GM21367 (cell line): ENCODE results near the gene CNTN4.

Experiments used
- ATAC-seq: cut with Tn5 transposase; IDR thresholded peaks from one replicate; pipeline ENCODE4 v1.9.1; 2021; ENCODE audit not compliant: unreplicated experiment

CNTN4 gene

DNA sequence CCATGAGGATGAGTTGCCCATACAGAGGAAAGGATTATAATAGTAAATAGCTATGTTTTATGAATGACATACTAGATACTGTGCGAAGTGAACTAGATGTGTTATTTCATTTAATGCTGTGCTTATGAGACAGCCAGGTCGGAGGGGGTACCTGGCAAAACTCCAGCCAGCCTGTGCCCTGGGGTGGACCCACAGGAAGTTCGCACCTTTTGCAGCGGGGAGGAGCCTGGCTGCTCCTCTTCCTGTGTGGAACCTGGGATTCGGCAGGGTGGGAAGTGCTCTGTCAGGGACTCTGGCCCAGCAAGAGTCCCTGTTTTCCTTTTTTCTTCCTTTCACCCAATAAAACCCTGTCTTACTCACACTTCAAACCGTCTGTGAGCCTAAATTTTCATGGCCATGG is 559.3 kb downstream of the CNTN4 start:
- no peak for ATAC-seq

DNA sequence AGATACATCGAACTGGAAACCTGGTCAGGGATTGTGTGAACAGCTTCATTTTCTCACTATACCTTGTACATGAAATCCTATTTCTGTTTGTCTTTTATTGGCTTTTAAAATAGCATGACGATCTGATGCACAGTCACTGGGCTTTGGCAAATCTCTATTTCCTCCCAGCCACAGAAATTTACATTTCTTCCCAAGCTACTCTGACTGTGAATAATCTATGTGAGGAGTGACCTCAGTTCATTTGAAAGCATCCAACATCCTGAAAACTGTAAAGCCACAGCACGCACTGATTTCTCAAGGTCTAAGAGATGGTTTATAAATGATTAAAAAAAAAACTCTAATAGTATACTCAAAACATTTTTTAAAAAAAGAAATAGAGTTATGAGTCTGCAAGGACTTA is 561.2 kb downstream of the CNTN4 start:
- no peak for ATAC-seq

DNA sequence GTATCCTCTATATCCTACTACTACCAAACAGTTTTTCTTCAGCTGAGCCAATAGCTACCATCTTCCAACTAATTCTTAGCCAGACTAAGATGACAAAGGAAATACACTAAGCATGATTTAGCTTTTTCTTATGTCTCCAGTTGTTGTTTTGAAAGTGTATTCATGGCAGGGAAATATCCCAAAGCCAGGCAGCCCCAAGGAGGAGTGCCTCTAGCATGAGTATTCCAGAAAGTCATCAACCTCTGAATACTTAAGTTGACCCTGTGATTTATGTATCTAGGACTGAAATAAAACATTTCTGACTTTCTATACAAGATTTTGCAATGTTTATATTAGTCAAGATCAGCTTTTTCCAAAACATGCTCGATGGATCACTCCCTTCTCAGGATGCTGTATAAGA is 562.4 kb downstream of the CNTN4 start:
- no peak for ATAC-seq

DNA sequence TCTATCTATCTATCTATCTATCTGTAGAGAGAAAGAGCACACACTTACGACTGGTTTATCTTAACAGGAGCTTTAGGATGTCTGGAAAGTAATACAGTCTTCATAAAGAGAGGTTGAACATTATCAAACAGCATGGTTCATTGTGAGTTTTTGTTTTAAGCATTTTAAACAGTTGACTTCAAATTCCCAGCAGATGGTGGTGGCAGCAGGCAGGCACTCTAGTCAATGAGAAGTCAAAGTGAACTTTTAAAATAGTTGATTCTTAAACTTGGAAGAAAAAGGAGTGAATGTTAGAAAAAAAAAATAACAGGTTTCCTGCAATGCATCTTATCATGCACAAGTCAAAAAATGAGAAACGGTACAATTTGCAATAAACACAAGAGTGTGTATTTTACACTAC is 578.8 kb downstream of the CNTN4 start:
- ATAC-seq: no peak

DNA sequence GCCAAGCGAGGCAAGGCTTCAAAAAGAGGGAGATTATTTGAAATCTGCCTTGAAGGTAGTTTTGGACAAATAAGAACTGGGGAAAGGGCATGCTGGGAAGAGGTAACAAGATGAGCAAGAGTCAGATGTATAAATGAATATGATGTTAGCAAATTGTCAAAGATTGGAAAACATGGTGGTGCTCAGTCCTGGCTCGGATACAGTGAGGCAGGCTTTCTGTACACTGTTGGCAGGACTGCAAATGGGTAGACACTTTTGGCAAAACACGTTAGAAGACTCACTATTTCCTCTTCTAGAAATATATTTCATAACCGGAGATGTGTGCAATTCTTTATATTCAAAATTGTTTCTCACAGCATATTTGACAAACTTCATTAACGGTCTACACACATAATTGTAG is 581.6 kb downstream of the CNTN4 start:
- no peak for ATAC-seq

DNA sequence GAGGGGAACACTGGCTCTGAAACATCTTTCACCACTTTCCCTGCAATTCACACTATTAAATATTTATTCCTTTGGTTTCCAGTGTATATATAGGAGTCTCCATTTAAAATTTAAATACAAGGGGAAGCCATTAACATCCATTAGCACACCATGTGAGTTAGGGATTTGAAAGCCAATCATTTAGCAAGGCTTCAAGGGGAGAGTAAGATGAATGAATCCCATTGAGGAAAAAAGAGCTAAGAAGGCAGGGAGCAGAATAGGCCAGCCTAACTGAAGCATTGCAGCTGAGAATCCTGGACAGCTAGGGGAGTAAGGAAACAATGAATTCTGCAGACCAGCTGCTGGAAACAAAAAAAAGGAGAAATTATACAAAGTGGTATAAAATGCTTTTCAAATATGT is 585.4 kb downstream of the CNTN4 start:
- ATAC-seq: no peak

DNA sequence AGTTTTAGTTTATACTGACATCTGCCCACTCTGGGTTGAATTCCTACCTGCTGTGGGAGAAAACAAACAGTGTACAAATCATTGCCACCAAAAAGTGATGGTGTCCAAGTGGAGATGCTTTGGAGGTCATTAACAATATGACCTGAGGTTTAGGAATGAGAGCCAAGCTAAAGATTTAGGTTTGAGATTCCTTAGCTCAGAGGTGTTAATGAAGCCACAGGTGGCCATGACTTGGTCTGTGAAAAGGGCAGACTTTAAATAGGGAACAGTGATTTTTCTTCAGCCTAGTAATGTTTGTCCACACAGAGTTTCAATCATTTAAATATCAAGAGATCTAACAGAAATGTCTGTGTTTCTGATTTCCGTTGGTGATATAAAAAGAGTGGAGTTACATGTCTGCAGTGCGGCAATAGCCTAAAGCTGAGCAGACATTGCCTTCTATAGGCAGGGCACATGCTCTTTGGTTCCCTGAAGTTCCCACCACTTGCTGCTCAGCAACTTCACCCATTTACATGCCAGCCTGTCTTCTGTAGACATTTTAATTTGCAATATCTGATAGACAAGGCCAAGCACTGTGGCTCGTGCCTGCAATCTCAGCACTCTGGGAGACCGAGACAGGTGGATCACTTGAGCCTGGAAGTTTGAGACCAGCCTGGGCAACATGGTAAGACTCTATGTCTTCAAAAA is 588.3 kb downstream of the CNTN4 start:
- ATAC-seq: no peak

DNA sequence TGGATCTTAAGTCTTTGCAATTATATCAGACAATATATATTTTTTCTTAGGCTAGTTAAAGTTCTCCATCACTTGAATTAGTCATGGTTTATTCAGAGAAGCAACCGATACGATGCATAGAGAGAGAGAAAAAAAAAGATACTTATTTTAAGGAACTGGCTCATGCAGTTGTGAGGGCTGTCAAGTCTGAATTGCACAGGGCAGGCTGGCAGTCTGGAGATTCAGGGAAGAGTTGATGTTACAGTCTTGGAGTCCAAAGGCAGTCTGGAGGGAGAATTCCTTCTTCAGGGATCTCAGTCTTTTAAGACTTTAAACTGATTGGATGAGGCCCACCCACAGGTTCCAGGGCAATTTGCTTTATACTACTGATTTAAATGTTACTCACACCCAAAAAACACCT is 598.9 kb downstream of the CNTN4 start:
- no peak for ATAC-seq

DNA sequence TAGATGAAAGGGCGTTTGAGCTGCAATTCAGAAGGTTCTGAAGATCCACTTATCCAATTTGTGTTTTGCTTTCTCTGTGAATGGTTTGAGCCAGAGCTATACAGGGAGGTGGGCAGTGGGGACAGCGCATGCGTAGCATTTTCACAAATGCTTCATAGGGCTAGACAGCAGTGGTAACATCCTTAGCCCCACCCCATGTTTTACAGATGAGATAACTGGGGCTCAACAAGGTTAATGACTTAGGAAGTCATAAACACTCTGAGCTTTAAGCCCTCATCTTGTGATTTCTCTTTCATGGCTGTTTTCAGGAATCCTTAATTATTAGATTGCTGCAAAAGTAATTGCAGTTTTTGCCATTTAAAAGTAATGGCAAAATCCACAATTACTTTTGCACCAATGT is 602.8 kb downstream of the CNTN4 start:
- ATAC-seq: no peak

DNA sequence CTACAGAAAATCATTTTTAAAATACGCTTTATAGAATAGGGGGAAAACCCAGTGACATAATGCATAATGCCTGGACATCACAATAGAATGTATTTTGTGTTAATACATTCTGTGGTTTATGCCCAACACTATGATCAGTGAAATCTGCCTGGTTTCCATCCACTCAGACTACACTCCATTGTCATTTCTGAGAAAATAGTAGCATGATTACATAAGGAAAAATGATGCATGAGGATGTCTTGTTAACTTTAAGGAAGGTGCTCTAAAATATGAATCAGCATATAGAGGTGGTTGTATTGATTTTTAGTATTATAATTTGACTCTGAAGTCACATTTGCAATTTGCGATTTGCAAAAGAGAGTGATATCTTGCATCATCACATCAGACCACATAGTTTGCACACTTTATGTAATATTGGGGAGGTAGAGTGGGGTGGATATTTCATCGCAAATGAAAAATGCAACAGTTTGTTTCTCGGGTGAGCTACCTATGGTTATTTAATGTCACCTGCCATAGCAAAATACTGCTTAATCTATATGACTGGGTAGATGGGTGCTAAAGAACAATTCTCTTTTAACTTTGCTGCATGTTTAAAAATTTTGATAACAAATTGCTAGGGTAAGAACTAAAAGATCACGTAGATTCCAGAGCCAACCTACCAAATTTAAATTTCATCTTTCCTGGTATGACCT is 607.6 kb downstream of the CNTN4 start:
- no peak for ATAC-seq

DNA sequence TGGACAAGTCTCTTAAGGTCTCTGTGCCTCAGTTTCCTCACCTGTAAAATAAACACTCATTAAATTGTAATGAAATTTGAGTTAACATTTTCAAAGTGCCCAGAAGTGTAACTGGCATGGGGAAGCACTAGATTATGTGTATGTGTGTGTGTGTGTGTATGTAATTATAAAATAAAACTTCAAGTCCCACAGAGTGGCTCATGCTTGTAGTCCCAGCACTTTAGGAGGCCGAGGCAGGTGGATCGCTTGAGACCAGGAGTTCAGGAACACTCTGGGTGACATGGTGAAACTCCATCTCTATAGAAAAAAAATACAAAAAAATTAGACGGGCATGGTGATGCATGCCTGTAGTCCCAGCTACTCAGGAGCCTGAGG is 608.2 kb downstream of the CNTN4 start:
- ATAC-seq: no peak

DNA sequence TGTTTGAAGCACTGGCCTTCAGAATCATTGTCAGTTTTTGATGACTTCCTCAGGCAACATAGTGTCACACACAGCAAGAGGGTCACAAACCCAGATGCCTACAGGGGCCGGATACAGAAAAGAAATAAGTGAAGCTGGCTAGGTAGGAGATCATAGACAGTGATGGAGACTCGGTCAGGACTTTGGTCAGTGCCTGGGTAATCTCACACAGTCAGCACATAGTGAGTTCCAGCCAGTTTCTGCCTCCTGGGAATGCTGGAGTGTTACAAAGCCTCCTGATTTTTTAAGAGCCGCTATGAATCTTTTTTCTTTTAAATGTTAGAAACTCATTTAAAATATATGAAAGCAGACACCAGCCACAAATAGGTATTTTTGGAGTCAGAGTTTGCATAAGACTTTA is 612.4 kb downstream of the CNTN4 start:
- ATAC-seq: no peak

DNA sequence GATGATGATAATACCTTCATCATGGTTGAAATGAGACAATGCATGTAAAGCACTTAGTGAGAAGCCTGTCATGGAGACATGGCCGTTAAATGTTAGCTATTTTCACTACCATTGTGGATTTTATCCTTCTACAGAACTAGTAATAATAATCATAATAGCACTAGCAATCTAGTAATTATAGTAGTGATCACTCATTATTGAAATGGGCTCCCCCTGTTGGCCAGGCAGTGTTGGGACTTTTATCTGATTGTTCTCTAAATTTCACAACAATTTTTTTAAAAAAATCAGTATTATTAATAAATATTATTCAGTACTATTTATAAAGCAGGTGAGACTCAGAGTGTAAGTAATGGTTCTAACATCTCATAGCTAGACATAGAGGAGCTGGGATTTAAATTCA is 615.3 kb downstream of the CNTN4 start:
- no peak for ATAC-seq

DNA sequence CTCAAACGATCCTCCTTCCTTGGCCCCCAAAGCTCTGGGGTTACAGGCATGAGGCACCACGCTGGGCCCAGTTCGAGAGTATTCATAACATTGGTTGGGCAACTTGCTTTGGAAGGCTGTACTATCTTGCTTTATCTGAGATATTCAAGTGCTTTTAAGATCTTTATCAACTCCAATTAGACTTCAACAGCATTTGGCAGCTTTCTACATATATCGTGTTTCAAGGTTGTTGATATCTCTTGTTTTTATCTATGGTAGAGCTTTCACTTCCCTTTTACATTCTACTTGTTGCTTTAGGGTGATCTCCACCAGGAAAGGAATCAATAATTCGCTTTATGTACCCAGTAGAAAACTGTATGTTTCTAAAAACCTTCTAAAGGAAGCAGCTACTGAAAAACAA is 616.2 kb downstream of the CNTN4 start:
- ATAC-seq: no peak

DNA sequence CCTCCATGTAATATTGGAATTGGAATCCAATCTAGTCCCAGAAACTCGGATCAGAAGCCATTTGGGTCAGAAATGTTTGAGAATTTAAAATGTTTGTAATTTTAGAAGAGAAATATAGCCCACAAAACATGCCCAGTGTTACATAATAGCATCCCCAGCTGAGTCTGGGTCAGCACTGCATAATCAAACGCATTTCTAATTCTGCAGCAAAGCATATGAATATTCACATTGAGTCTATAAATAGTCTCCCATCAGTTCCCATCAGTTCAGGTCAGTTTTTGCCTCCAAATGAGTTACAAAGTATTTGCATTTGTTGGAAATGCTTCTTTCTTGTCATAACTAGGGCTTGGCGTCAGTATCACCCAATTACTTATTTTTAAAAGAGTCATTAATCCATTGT is 628.4 kb downstream of the CNTN4 start:
- ATAC-seq: no peak

DNA sequence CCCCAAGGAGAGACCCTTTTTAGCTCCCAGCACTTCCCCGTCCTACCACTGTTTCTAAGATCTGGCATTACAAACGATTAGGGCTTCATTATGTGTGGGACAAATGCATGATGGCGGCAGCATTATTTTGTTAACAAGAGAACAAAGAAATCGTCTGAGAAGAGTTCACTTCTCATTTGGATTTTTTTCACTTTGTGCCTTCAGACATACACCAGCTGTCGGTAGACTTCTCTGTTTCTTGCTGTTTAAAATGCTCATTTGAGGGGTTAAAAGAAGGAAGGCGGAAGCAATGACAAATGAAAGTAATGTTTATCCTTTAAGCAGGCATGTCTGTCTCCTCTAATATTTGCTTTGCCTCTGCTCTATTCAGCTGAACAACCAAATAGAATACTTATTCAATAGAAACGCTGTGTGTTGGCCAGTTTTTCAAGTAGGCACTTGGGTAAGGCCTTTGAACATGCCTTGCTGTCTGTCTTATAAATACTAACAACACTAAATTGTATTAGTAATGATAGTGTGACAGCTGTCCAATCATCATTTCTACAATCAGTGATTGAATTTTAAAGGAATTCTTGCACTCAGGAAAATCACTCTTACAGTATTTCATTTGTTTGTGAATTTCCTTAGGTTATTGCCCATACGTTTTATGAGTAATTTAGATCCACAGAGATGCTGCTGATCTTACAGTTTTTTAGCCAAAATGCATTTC is 629.1 kb downstream of the CNTN4 start:
- ATAC-seq: no peak

DNA sequence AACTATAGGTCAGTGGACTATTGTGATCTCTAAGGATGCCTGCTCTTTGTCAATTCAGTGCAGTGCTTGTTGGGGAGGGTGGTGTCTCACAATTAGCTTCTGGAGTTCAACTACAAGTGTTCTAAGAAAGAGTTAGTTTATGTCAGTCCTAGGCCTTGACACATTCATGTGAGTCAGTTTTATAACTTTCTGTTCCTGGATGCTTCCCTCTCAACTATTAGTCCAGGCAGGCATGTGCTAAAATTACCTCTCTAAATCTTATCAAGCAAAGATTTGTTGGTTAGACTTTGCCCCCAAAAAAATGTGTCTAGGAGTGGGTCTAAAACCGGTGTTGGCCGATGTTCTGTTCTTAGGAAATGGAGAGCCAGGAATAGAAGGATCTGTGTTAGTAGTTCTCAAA is 633.2 kb downstream of the CNTN4 start:
- ATAC-seq: no peak

DNA sequence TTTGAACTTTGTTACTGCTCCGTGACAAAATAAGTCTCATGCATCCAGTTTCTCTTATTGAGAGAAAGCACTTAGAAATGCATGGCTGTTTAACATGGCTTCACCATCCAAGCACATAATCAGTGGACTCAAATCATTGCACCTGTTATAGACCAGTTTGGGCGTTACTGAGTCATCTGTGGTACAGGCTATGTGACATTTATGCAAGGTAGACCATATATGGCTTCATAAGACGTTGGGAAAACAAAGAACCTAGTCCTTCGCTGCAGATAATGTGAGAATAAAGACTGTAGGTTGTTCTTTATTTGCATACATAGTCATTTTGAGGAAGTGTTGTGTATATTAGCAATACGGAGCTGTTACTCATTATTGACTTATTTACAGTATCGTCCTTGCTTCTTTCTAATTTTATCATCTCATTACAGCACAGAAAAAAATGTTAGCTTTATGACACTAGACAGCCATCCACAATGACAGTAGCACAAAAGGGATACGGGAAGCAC is 636.8 kb downstream of the CNTN4 start:
- no peak for ATAC-seq

DNA sequence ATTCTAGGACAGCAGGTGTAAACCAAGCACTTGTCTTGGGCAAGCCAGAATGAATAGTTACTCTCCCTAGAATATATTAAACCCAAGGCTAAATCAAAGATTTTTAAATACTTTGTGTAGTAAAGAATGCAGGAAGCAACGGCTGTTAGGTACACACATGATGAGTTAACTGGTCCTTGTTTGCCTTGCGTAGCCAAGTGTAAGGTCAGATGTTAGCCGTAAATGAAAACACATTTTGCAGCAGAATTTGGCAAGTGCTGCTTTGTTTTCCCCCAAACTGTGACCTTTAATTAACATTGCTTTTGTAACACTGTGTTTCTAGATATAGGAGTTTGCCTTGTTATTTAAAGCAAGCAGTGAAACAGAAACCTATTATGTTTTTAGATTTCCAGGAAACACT is 642.9 kb downstream of the CNTN4 start:
- no peak for ATAC-seq

DNA sequence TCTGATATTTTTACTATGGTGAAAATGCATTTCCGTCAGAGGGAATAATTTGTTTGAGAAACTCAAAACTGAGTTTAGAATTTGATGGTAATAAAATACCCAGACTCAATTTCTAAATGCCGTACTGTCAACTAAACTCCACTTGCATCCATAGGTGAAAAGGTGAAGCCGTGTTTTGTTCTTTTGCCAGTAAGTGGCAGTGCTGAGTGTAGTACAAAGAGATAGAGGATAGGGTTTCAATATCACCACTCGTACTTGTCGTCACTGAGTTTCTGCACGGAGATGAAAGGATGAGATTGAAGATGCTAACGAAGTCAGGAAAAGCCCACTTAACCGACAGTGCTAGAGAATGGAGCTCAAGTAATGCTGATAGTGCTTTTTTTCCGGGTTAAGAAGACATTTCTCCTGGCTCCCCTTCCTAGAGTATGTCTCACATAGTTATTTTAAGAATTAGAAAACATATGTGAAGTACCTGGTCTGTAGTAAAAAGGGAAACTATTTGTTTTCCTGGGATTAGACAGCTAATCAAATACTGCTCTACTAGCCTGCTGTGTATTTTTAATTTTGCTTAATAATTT is 666.4 kb downstream of the CNTN4 start:
- peak; percentile 76 for ATAC-seq

DNA sequence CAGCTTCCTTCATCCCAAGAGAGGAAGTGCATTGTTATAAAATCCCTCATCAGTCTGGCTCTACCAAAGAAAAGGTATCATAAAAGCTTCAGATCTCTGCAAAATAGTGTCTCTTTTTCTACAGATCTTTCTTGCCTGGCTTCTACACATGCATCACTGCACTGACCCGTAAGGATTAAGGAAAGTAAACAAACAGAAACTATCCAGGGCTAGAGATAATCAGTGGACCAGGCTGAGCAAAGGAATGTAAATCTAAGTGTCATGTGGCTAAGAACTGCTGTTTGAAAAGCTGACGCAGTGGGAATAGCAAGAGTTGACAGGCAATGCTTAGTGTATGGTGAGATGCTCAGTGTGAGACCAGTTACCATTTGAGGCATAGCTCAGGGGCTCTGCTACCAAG is 671.8 kb downstream of the CNTN4 start:
- ATAC-seq: no peak

DNA sequence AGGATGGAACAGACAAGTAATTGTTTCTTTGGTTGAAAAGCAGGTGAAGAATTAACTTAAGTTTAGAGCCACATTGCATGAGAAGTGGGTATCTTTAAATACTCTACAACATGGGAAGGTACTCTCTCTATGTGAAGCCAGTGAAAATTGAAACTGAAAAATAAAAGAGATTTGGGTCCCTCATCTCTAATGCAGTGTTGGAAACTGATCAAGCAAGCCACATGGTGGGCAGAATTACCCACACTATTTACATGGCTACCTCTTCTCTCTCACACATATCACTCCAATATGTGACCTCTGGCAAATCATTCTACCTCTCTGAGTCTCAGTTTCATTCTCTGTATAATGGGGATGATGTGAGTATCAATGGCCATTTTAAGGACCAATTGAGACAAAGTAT is 672.5 kb downstream of the CNTN4 start:
- no peak for ATAC-seq
